AG04449 (cell line): ENCODE data around the gene SSRP1.

Experiments used
- CTCF ChIA-PET: fragments of 350-600 bp; formaldehyde crosslinking; extraction: SDS; loops from one replicate; lab custom pipeline; 2021; ENCODE audit warnings: antibody characterized with exemption; lab: Yijun Ruan, JAX
- POLR2A ChIA-PET: fragments of 400-600, 350-600 bp; formaldehyde crosslinking; extraction: SDS; loops from one replicate; lab custom pipeline; 2020; ENCODE audit warnings: antibody characterized with exemption, inconsistent platforms; lab: Yijun Ruan, JAX
- DNase-seq: peaks from one replicate; pipeline ENCODE4 v3.0.0-alpha.2; 2010; ENCODE audit warnings: low read depth, low spot score
- H3K4me3 ChIP-seq: 2 replicates; pipeline ENCODE4 v1.5.1; 2011; ENCODE audit warnings: low read depth, mild to moderate bottlenecking, control low read depth, low read length
- CTCF ChIP-seq: IDR thresholded peaks from one replicate; pipeline ENCODE4 v1.5.1; 2011; ENCODE audit warnings: mild to moderate bottlenecking, moderate library complexity, low read length, control low read depth, inconsistent platforms; ENCODE audit not compliant: insufficient read depth; ENCODE audit errors: missing control alignments

The SSRP1 gene

GRCh38 chr11:57305523-57305922 is 30.2 kb downstream of the SSRP1 start:
- POLR2A ChIA-PET = no interaction called here
- no peak for DNase-seq
- TF ChIP-seq CTCF = no peak
- CTCF ChIA-PET = interaction anchor here (1.1 kb wide), 1 partner anchor 52 kb away, joined by 3 read pairs; no protein-coding TSS in a partner anchor
- no peak overlapping the region for H3K4me3 ChIP-seq

DNA sequence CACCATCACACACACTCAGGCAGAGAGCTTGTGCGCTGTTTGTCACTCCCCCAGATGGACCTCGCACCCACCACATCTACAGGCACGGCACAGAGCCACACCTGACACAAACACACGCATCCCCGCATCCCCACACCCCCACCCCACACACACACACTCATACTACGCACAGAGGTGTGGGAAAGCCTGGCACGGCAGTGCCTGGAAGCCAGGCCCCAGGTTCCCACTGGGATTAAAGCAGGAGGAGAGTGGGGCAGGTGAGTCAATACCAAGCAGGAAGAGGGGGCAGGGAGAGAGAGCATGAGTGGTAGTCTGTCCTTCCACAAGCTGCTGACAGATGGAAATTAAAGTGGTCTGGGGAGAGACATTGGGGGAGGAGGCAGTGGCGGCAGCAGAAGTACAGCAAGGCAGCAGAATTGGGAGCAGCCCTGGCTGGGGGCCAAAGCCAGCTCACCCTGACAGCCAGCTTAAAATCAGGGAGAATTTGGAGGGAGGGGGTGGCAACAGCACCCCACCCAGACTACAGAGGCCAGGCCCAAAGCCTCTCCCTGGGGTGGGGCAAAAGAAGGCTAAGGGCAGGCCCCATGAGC is 31.6 kb downstream of the SSRP1 start:
- CTCF ChIA-PET = interaction anchor here (1.1 to 1.8 kb wide), 2 partner anchors 9 to 26 kb away, joined by 4 to 10 read pairs; no protein-coding TSS in a partner anchor
- no peak for DNase-seq
- POLR2A ChIA-PET = interaction anchor here (0.8 to 2.5 kb wide), 5 partner anchors 8 to 43 kb away, joined by 3 to 6 read pairs (median 5); partner anchors contain the start of genes SSRP1 and TNKS1BP1

GRCh38 chr11:57303280-57303989 is 32.3 kb downstream of the SSRP1 start:
- ChIA-PET POLR2A (interaction anchor here (0.8 to 2.5 kb wide), 5 partner anchors 8 to 43 kb away, joined by 3 to 6 read pairs (median 5); partner anchors contain the start of genes SSRP1 and TNKS1BP1), CTCF (interaction anchor here (1.1 to 1.8 kb wide), 2 partner anchors 9 to 25 kb away, joined by 4 to 10 read pairs; no protein-coding TSS in a partner anchor)
- DNase-seq = no peak
- TF ChIP-seq CTCF = no peak
- H3K4me3 ChIP-seq = no peak overlapping the region

More for the DNA sequence above, 31.6 kb downstream of the SSRP1 start:
- no peak overlapping the region for H3K4me3 ChIP-seq
- no peak for TF ChIP-seq CTCF

- no peak for TF ChIP-seq CTCF
- DNase-seq = no peak
- POLR2A ChIA-PET = interaction anchor here (1.9 to 2.5 kb wide), 2 partner anchors 9 kb away, joined by 6 read pairs; no protein-coding TSS in a partner anchor
- CTCF ChIA-PET = no interaction called here
- H3K4me3 ChIP-seq = no peak overlapping the region
These were observed 33.2 kb downstream of the SSRP1 start for GRCh38 chr11:57302489-57302888.

DNA sequence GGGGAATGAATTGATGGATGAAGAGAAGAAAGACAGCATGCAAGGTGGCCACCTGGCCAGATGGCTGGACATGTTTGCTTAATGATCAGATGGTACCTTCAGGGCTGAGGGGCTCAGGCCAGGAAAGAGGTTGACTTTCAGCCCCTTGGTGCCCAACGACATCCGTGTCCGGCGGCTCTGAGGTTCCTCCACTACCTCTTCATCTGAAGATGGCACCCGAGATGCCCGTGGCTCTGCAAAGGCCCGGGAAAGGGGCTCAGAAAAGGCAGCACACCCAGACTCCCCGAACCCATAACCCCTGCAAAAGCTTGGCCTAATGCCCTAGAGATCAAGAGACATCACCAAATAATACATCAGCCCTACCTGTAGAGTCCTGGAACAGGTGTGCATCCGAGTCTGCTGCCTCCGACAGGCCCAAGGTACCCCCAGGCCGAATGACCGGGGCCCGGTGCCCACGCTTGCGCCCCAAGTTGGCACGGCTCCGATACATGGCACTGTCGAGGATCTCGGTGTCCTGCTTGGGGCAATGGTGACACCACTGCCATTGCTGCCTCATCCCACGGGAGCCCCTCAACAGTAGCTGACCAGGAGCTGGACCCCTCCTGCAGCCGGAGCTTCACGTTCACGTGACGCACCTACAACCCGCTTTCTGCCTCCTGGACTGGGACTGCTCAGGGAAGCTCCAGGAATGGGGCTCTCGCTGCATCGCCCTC is 33.8 kb downstream of the SSRP1 start:
- TF ChIP-seq CTCF = no peak
- POLR2A ChIA-PET = interaction anchor here (2.5 kb wide), 1 partner anchor 10 kb away, joined by 6 read pairs; no protein-coding TSS in a partner anchor
- DNase-seq = no peak
- CTCF ChIA-PET = no interaction called here
- H3K4me3 ChIP-seq = no peak overlapping the region
